HG03460 (cell line): ENCODE results near the gene KRTAP1-4.
"Not testable (repeated sequence)": the region's sequence is repeated elsewhere in the genome, so short reads cannot be mapped to it uniquely, and the experiment has no call there.

Experiments used
- ATAC-seq: cut with Tn5 transposase; IDR thresholded peaks from one replicate; pipeline ENCODE4 v1.9.1; 2021; ENCODE audit not compliant: unreplicated experiment

The KRTAP1-4 gene

DNA sequence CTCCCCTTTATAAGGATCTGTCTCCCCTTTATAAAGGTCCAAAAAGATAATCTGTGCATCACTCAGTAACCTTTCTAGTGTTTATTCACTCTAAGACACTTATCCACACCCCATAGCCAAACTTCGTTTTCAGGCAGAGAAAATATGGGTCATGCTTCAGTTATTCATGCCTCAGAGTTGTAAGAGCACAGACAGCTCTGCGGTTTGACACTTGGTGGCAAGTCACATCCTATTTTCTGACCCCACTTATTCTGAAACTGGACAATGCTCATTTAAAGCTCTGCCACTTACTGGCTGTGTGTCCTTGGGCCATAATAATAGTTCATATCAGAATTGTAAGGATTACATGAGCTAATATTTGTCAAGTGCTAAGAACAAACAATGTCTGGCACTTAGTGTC is 19.1 kb upstream of the KRTAP1-4 start:
- ATAC-seq, result no peak

DNA sequence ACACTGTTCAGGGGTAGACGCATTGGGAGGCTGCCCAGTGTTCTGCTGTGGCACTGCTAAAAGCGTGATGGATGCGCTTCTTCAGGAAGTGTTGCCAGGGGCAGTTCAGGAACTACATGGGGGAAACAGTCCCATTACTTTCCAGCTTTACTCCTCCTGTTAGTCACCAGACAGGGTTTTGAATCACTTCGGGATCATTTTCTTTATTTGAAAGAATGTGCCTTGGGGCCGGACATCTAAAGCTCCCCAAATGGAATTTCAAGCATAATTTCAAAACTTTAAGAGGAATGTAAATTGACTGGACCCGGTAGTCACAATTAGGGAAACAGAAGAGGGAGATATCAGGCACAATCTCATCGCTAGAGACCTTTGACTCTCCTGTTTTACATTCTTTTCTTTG is 18.4 kb upstream of the KRTAP1-4 start:
- ATAC-seq, result no peak

GRCh38 chr17:41046735-41047465 is 16.9 kb upstream of the KRTAP1-4 start, which contains the start of gene KRTAP2-1:
Gene KRTAP2-1 (minus strand): TSS chr17:41047316. CDS start chr17:41047267, 49 bp downstream.
- not testable (repeated sequence) for ATAC-seq

DNA sequence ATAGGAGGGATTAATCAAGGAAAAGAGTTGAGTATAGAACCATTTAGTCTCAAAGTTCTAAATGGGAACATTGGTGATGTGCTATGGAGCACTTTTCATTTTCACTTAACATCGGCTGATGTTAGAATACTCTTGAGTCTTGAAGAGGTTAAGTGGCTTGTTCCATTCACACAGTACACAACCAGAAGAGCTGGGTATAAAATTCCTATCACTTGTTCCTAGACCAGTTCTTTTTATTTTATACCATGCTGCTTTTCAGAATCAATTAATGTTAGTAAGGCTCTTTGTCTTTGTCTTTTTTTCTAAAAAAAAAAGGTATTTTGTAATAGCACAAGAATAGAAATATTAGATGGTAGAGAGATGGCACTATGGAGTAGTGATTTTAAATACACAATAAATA is 13.0 kb upstream of the KRTAP1-4 start:
- ATAC-seq, result no peak

GRCh38 chr17:41040783-41041571 is 11.0 kb upstream of the KRTAP1-4 start, which contains the start of gene KRTAP1-1:
Gene KRTAP1-1 (minus strand): TSS chr17:41041450. CDS start chr17:41041397, 53 bp downstream.
- not testable (repeated sequence) for ATAC-seq

GRCh38 chr17:41037853-41038350 is 7.9 kb upstream of the KRTAP1-4 start:
- no peak for ATAC-seq

- not testable (repeated sequence) for ATAC-seq
These were observed 4.4 kb upstream of the KRTAP1-4 start, which contains the start of gene KRTAP1-3 for GRCh38 chr17:41034346-41034935. Gene KRTAP1-3 (minus strand): TSS chr17:41034874. CDS start chr17:41034821, 53 bp downstream.

DNA sequence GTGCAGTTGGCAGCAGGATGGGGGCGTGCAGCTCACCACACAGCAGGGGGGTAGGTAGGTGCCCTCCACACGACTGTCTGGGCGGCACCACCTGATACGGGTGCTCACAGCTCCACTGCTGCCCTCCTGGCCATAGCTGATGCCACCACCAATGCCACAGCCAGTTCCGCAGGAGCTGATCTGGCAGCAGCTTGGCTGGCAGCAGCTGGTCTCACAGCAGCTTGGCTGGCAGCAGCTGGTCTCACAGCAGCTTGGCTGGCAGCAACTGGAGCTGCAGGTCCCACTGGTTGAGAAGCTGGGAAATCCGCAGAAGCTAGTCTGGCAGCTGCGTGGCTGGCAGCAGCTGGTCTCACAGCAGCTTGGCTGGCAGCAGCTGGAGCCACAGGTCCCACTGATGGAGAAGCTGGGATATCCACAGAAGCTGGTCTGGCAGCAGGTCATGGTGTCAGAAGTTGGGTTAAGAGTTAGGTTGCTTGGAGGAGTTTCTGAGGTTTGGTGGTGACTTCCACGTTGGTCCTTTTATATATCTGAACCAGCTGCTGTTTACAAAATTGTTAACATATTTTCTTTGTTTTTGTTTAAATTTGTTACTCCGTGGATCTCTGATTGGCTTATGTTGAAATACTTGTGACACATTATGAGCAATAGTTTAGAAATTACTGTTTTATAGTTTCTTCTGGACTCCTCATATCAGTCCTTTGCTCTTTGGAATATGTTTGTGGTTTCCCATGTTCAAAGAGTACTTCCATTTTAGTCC is 3.1 kb downstream of the KRTAP1-4 start, which contains the start of gene KRTAP1-5:
TSS of gene KRTAP1-5 (minus strand) at position 494 of the 757 bp plus-strand sequence. CDS start at position 441, 53 bp downstream.
- no peak for ATAC-seq

DNA sequence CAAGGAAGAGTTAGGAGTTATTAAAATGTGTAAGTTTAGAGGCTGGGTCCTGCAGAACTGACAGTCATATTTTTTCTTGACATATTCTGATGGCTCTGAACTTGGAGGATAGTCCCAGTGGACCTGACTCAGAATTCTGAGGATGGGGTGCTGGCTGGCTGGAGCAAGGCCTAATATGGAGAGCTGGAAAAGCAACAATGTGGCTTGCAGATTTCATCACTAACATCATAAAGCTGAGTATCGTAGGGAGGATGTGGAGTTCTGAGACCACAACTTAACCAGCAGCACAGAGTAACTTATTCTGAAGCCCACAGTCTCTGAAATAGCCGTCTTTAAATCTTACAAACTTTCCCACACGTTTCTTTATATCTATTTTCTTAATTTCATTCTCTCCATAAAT is 5.3 kb downstream of the KRTAP1-4 start:
- no peak for ATAC-seq

DNA sequence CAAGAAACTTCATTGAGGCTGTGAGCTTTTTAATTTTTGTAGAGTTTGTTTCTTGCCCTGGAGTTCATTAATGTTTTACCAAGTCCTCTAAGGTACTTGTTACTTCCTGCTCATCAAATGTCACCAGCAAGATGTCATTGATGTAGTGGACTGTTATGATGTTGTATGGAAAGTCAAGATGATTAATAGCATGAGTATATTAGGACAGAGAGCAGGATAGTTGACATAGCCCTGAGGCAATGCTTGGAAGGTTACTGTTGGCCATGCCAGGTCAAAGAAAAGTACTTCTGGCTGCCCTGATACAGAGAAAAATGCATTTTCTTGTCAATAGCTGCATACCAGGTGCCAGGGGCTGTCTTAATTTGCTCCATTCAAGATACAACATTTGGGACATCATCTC is 9.7 kb downstream of the KRTAP1-4 start:
- no peak for ATAC-seq

DNA sequence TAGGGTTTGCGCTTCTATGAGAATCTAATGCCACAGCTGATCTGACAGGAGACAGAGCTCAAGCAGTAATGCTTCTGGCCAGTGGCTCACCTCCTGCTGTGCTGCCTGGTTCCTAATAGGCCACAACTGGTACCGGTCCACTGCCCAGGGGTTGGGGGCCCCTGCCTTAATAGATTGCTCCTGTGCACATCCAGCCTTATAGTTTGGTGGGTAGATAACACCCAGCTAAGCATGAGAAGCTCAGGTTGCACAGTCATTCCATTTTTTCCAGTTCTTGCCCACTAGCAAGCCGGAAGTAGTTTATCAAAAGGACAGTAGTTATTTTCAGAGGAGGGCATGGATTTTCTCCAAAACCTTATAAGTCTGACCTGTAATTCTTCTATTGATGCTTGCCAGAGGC is 10.6 kb downstream of the KRTAP1-4 start:
- ATAC-seq, result no peak

DNA sequence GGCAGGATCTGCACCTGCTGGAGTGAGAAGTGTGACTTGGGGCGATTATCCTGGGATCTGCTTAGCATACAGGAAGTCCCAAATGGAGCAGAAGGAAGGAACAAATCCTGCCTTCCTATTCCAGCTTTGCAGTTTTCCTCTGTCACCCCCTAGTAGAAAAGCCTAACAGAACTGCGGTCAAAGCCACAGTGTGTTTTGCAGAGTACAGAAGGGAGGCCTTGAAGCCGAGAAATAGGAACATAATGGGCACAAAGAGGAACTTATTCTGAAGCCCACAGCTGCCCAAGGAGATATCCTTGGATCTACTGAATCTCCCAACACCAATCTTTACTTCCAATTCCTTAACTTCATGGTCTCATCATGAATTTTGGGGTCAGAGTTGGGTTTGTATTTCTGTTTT is 11.5 kb downstream of the KRTAP1-4 start:
- ATAC-seq, result no peak

DNA sequence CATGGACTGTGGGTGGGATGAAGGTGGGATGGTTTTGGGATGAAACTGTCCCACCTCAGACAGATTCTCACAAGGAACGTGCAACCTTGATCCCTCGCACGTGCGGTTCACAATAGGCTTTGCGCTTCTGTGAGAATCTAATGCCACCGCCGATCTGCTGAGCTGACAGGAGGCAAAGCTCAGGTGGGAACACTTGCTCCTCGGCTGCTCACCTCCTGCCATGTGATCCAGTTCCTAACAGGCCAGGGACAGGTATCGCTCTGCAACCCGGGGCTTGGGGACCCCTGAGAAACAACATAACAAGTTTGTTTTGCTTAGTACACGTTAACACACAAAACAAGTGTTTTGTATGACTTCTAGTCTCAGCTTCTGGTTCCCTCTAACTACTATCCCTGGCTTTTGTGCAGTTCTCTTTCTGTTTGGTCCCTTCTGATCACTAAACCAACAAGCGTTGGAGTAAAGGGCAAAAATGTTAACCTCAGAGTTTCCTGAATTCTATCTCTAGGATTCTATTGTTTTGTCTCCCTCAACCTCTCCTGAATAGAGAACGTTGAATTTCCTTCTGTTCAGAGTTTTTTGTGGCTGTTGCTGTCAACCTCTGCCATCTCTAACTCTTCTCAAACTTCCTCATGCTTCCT is 13.3 kb downstream of the KRTAP1-4 start:
- no peak for ATAC-seq

GRCh38 chr17:41015454-41015853 is 14.5 kb downstream of the KRTAP1-4 start:
- ATAC-seq, result no peak

DNA sequence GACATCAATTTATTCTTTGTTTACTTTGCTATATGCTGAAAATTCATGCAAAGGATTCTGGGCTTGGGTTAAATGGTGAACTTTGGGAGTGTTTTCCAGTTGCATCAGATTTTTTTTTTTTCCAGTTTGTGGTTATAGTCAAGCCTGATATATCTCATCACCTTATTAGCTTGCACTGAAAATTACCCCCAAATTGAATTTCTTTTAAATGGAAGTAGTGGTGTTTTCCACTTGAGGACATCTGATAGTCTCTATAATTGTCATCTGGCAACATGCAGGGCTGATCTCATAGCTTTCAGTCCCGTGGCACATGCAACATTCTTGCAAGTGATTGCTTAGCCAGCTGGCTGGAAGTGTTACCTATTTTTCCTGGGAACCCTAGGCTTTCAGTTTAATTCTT is 16.4 kb downstream of the KRTAP1-4 start:
- no peak for ATAC-seq

GRCh38 chr17:41013181-41013580 is 16.8 kb downstream of the KRTAP1-4 start:
- no peak for ATAC-seq

DNA sequence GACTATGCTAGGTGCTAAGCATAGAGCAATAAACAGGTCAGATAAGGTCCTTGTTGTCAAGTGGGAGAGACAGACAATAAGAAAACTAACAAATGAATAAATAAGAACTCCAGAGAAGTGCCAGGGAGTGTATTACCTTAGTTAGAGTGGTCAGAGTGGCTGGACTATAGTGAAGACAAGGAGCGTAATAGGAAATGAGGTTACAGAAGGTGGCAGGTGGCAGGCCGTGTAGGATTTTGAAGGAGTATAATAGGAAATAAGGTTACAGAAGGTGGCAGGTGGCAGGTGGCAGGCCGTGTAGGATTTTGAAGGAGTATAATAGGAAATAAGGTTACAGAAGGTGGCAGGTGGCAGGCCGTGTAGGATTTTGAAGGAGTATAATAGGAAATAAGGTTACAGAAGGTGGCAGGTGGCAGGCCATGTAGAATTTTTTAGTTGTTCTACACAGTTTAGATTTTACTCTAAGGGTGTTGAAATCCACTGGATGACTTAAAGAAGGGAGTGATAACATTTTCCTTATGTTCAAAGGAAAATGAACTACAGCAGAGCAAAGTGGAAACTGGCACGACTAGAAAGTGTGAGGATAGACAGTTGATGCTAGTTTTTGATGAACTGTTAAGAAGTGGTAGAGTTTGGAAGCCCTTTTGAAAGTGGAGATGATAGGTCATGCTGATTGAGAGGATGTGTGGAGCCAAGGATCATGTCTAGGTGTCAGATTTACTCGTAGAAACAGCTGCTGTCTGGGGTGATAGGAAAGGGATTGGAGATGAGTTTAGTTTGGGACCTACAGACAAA is 17.5 kb downstream of the KRTAP1-4 start:
- ATAC-seq, result no peak

GRCh38 chr17:41010441-41010840 is 19.6 kb downstream of the KRTAP1-4 start:
- ATAC-seq, result no peak

GRCh38 chr17:41009936-41010335 is 20.1 kb downstream of the KRTAP1-4 start:
- ATAC-seq, result no peak
